GM12865 (cell line): Measurements from ENCODE around the gene SLC24A3.

ENCODE experiments used
- DNase-seq: peaks from one replicate; pipeline ENCODE4 v3.0.0; 2010; ENCODE audit warnings: low read depth
- H3K4me3 ChIP-seq: 2 replicates; pipeline ENCODE4 v1.5.1; 2011; ENCODE audit warnings: mild to moderate bottlenecking, low read depth, low read length, control low read depth
- CTCF ChIP-seq: IDR thresholded peaks from 2 replicates; pipeline ENCODE4 v1.5.1; 2011; ENCODE audit warnings: low read length, control low read depth, low read depth, inconsistent platforms; ENCODE audit not compliant: insufficient read depth; ENCODE audit errors: missing control alignments

Gene SLC24A3

DNA sequence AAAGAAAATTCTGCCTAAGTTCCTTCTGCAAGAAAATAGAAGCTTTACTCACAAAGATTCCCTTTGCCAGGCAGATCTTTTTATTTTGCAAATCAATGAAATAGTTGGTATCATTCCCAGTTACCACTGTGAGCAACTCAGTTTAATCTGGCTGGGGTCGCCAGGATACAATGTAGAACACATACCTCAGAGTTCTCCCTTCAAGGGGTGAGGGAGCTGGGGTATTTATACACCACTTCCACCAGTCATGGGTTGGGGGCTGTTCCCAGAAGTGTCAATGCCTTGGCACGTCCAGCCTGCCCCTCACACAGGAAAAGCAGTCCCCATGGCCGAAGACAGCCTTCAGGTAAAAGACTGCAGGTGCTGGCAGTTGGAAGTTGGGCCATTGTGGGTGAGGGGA lies 86.2 kb downstream of the SLC24A3 start:
- no peak overlapping the region for H3K4me3 ChIP-seq
- TF ChIP-seq CTCF, result no peak
- DNase-seq, result no peak

DNA sequence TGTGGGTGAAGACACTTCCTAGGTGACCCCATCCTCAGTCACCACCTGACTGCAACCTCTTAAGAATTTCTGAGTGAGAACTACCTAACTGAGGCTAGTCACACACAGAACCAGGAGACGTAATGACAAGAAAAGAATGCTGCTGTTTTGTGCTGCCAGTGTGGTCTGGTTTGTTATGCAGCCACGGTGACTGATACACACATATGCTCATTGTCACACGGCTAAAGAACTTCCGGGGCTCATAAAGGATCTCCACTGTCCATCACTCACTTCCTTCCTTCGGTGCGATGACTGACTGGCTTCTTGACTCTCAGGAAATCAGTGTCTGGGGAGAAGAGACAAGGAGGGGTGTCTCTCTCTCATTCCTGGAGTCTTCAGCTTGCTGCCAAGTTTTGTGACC lies 88.0 kb downstream of the SLC24A3 start:
- no peak for TF ChIP-seq CTCF
- no peak overlapping the region for H3K4me3 ChIP-seq
- DNase-seq, result no peak

GRCh38 chr20:19301142-19301541 lies 88.7 kb downstream of the SLC24A3 start:
- no peak overlapping the region for H3K4me3 ChIP-seq
- DNase-seq, result no peak
- no peak for TF ChIP-seq CTCF

DNA sequence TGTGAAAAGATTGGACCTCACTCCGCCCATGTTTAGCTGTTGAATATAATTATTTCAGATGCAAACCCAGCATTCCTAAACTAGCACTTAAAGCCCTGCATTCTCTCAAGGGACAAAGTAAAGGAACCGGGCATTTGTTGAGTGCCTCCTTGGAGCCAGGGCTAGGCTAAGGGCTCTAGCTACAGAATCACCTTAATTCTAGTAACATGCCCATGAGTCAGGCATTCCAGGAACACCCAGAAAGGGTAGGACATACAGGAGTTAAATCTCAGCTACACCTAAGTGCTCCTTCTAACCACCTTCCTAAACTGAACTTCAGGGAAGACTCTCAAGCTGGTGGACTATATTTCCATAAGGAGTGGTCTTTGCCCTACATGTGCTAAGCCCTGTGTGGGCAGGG lies 89.4 kb downstream of the SLC24A3 start:
- no peak for TF ChIP-seq CTCF
- DNase-seq, result no peak
- no peak overlapping the region for H3K4me3 ChIP-seq

- TF ChIP-seq CTCF, result no peak
- no peak for DNase-seq
- no peak overlapping the region for H3K4me3 ChIP-seq
These were observed 90.3 kb downstream of the SLC24A3 start for GRCh38 chr20:19302714-19303113.

GRCh38 chr20:19304389-19304788 lies 91.9 kb downstream of the SLC24A3 start:
- DNase-seq, result no peak
- no peak overlapping the region for H3K4me3 ChIP-seq
- TF ChIP-seq CTCF, result no peak

DNA sequence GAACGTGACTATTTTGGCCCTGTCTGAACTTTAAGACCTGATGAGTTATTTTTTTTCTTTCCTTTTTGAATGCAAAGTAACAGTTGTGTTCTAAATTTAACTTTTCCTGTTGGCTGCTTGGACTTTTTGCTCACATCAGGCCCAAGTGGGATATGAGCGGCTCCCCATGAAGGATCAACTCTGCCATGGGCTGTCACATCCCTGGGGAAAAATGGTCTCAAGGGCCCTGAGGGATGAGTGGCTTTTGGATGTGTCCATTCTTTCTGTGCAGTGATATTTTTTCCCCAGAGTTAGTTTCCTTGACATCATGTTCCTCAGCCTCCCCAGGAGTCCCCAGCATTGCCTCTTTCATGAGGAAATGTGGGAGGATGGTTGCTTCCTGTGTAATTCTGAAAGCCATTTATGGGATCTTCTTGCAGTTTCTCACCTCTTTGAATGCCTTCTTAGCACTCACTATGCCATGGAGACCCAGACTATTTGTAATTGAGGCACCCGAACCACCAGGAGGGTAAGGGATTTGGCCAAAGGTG lies 92.5 kb downstream of the SLC24A3 start:
- no peak for DNase-seq
- H3K4me3 ChIP-seq, result no peak overlapping the region
- TF ChIP-seq CTCF, result no peak
